ENCODE measurements around the gene NFASC. TPM values are rescaled to one million over a fixed set of nuclear protein-coding genes. Genes with fewer than 3 reads are reported as not detected.

NFASC gene
- total and polyA plus RNA-seq, 3 donors from 2014 or later: 9.9 to 13.9 (median 10.2) TPM

GRCh38 chr1:204920967-204921366 is 50.3 kb downstream of the NFASC start:
- WGBS, 2 donors: 90 to 94% methylated on average over 4 to 7 of the region's 7 CpGs

GRCh38 chr1:204921855-204922516 is 51.3 kb downstream of the NFASC start:
- Histone ChIP-seq H3K36me3 (ENCODE audit: low read depth, missing control alignments) (no peaks in the 10 kb centered on the region), H3K4me3 (no peak overlapping the region), H3K27me3 (no peaks in the 10 kb centered on the region), H3K9me3 (no peaks in the 10 kb centered on the region), H3K27ac (no peak overlapping the region), H3K4me1 (peaks cover 9% of the 10 kb centered on the region)
- intact Hi-C loops (cut with DNase I; ENCODE audit: low total_unique reads): no loop called here
- no peak for DNase-seq
- 87 to 91% methylated on average over 15 of the region's 15 CpGs for WGBS, 2 donors
- no peak for TF ChIP-seq CTCF (IDR thresholded peaks at IDR 0.05)
- no peak for TF ChIP-seq POLR2A (IDR thresholded peaks at IDR 0.05)

More at GRCh38 chr1:204920967-204921366, 50.3 kb downstream of the NFASC start:
- intact Hi-C loops (cut with DNase I; ENCODE audit: low total_unique reads): no loop called here
- no peaks in the 10 kb centered on the region for H3K27me3 ChIP-seq
- no peaks in the 10 kb centered on the region for H3K36me3 ChIP-seq (ENCODE audit: low read depth, missing control alignments)
- no peak for DNase-seq
- no peak overlapping the region for H3K27ac ChIP-seq
- no peaks in the 10 kb centered on the region for H3K9me3 ChIP-seq
- peaks cover 9% of the 10 kb centered on the region for H3K4me1 ChIP-seq
- no peak overlapping the region for H3K4me3 ChIP-seq
- no peak for TF ChIP-seq CTCF (IDR thresholded peaks at IDR 0.05)
- TF ChIP-seq POLR2A (IDR thresholded peaks at IDR 0.05): no peak

GRCh38 chr1:204923201-204923600 is 52.5 kb downstream of the NFASC start:
- peaks cover 9% of the 10 kb centered on the region for H3K4me1 ChIP-seq
- no peaks in the 10 kb centered on the region for H3K36me3 ChIP-seq (ENCODE audit: low read depth, missing control alignments)
- H3K27me3 ChIP-seq: no peaks in the 10 kb centered on the region
- H3K9me3 ChIP-seq: no peaks in the 10 kb centered on the region
- no peak overlapping the region for H3K4me3 ChIP-seq
- intact Hi-C loops (cut with DNase I; ENCODE audit: low total_unique reads): no loop called here
- H3K27ac ChIP-seq: no peak overlapping the region
- WGBS, 2 donors: 69 to 79% methylated on average over 10 of the region's 10 CpGs
- TF ChIP-seq POLR2A (IDR thresholded peaks at IDR 0.05) (no peak), CTCF (IDR thresholded peaks at IDR 0.05) (no peak)
- DNase-seq: no peak

GRCh38 chr1:204923626-204924012 is 53.0 kb downstream of the NFASC start:
- intact Hi-C loops (cut with DNase I; ENCODE audit: low total_unique reads): no loop called here
- WGBS, 2 donors: 81 to 85% methylated on average over 2 to 4 of the region's 4 CpGs
- no peak for TF ChIP-seq POLR2A (IDR thresholded peaks at IDR 0.05)
- no peak for TF ChIP-seq CTCF (IDR thresholded peaks at IDR 0.05)
- H3K27me3 ChIP-seq: no peaks in the 10 kb centered on the region
- no peaks in the 10 kb centered on the region for H3K9me3 ChIP-seq
- peaks cover 9% of the 10 kb centered on the region for H3K4me1 ChIP-seq
- H3K36me3 ChIP-seq (ENCODE audit: low read depth, missing control alignments): no peaks in the 10 kb centered on the region
- H3K4me3 ChIP-seq: no peak overlapping the region
- DNase-seq: no peak
- no peak overlapping the region for H3K27ac ChIP-seq

Data from testis (tissue), 3 donors.